HCT116 (cell line): ENCODE results near the gene CCDC158. TPM values are rescaled to one million over a fixed set of nuclear protein-coding genes. Genes with fewer than 3 reads are reported as not detected.

ENCODE experiments used
- ATAC-seq: fragments of 200-7000 bp; cut with Tn5 transposase; 2 replicates; pipeline ENCODE4 v1.9.1; 2020; ENCODE audit warnings: mild to moderate bottlenecking, moderate library complexity
- BruUV-seq: library from RNA; stranded (reverse); fragments of 400-500 nt; replicated peaks from 2 replicates; lab custom pipeline; 2021; lab: Mats Ljungman, UMichigan
- CTCF ChIA-PET: fragments of 300-600 bp; sonication (Branson Sonifier 250); formaldehyde crosslinking; loops from one replicate; lab custom pipeline; 2021; ENCODE audit warnings: antibody characterized with exemption; lab: Charles Lee
- POLR2A ChIA-PET: fragments of 300-600, 350-600 bp; sonication (Branson Sonifier 250); formaldehyde crosslinking; loops from one replicate; lab custom pipeline; 2021; ENCODE audit warnings: antibody characterized with exemption; lab: Charles Lee
- RAD21 ChIA-PET, 2 experiments: fragments of 300-600 bp; sonication (Branson Sonifier 250); formaldehyde crosslinking; loops; one replicate each; lab custom pipeline; 2023; ENCODE audit warnings: low total read pairs in 2 of 2; ENCODE audit not compliant: uncharacterized antibody in 2 of 2, unreplicated experiment in 2 of 2, low non-redundant PET in 1 of 2; lab: Charles Lee
- DNase-seq: peaks from one replicate; pipeline ENCODE4 v3.0.0-alpha.2; 2010; ENCODE audit warnings: low read depth, low spot score
- H2AFZ ChIP-seq: fragments of 200-600 bp; shearing (Covaris generic), sonication (generic); 2 replicates; pipeline ENCODE4 v1.6.1; 2017; ENCODE audit warnings: low read depth, mixed run types, mixed read lengths, antibody characterized with exemption, low read length; ENCODE audit not compliant: poor library complexity, severe bottlenecking
- H3K27ac ChIP-seq: 2 replicates; pipeline ENCODE4 v1.5.1; 2012; ENCODE audit warnings: low read depth, low read length
- H3K27me3 ChIP-seq: fragments of 200-600 bp; sonication (generic); 2 replicates; pipeline ENCODE4 v1.6.1; 2016; ENCODE audit warnings: mixed run types, low read length, mixed read lengths; ENCODE audit not compliant: insufficient read depth
- H3K36me3 ChIP-seq, 2 experiments: fragments of 200-500 bp in 1 of 2; fragments of 200-600 bp in 1 of 2; sonication (Bioruptor generic) in 1 of 2; sonication (generic) in 1 of 2; 2 replicates each; pipeline versions ENCODE4 v1.5.1 to v1.6.1; 2014 to 2016; ENCODE audit warnings: low read length in 2 of 2, inconsistent platforms in 1 of 2, mixed read lengths in 1 of 2, mixed run types in 1 of 2; ENCODE audit not compliant: insufficient read depth in 2 of 2, control insufficient read depth in 1 of 2
- H3K4me1 ChIP-seq, 2 experiments: fragments of 200-600 bp in 1 of 2; sonication (generic) in 1 of 2; 2 replicates each; pipeline versions ENCODE4 v1.5.1 to v1.6.1; 2012 to 2017; ENCODE audit warnings: low read length in 2 of 2, inconsistent platforms in 1 of 2, mild to moderate bottlenecking in 1 of 2, mixed read lengths in 1 of 2, mixed run types in 1 of 2, moderate library complexity in 1 of 2; ENCODE audit not compliant: insufficient read depth in 2 of 2, control insufficient read depth in 1 of 2
- H3K4me2 ChIP-seq: fragments of 200-600 bp; sonication (generic); 2 replicates; pipeline ENCODE4 v1.6.1; 2017; ENCODE audit warnings: mixed run types, low read length, mixed read lengths
- H3K4me3 ChIP-seq, 2 experiments: fragments of 200-600 bp in 1 of 2; sonication (generic) in 1 of 2; replicated peaks in 1 of 2; 2 replicates each; pipeline ENCODE4 v1.5.1; 2011 to 2016; ENCODE audit warnings: low read length in 2 of 2, control low read depth in 1 of 2, low read depth in 1 of 2, mild to moderate bottlenecking in 1 of 2, mixed read lengths in 1 of 2, mixed run types in 1 of 2
- H3K79me2 ChIP-seq: fragments of 200-600 bp; sonication (generic); 2 replicates; pipeline ENCODE4 v1.6.1; 2017; ENCODE audit warnings: mild to moderate bottlenecking, mixed run types, low read length, moderate library complexity, mixed read lengths; ENCODE audit not compliant: insufficient read depth
- H3K9ac ChIP-seq: fragments of 200-600 bp; sonication (generic); 2 replicates; pipeline ENCODE4 v1.6.1; 2016; ENCODE audit warnings: low read length, mixed read lengths
- H3K9me2 ChIP-seq: fragments of 200-600 bp; sonication (generic), shearing (Covaris generic); 2 replicates; pipeline ENCODE4 v1.6.1; 2017; ENCODE audit warnings: mixed run types, mild to moderate bottlenecking, moderate library complexity; ENCODE audit not compliant: insufficient read depth
- H3K9me3 ChIP-seq, 2 experiments: fragments of 200-500 bp in 1 of 2; fragments of 200-600 bp in 1 of 2; sonication (Bioruptor generic) in 1 of 2; sonication (generic) in 1 of 2; 2 replicates each; pipeline ENCODE4 v1.6.1; 2014 to 2017; ENCODE audit warnings: low read length in 2 of 2, mixed read lengths in 2 of 2, inconsistent platforms in 1 of 2, low read depth in 1 of 2, mild to moderate bottlenecking in 1 of 2, mixed run types in 1 of 2, moderate library complexity in 1 of 2; ENCODE audit not compliant: control insufficient read depth in 1 of 2, insufficient read depth in 1 of 2
- H4K20me1 ChIP-seq: fragments of 200-600 bp; sonication (generic), shearing (Covaris generic); 2 replicates; pipeline ENCODE4 v1.6.1; 2017; ENCODE audit warnings: mixed run types, mild to moderate bottlenecking, moderate library complexity; ENCODE audit not compliant: insufficient read depth
- CBX3 ChIP-seq: IDR thresholded peaks from 2 replicates; pipeline ENCODE4 v1.6.1; 2012; ENCODE audit warnings: low read depth
- CEBPB ChIP-seq: IDR thresholded peaks from 2 replicates; pipeline ENCODE4 v1.6.1; 2012; ENCODE audit warnings: low read depth
- EGR1 ChIP-seq: IDR thresholded peaks from 2 replicates; pipeline ENCODE4 v1.6.1; 2012; ENCODE audit warnings: low read depth
- ELF1 ChIP-seq: IDR thresholded peaks from 2 replicates; pipeline ENCODE4 v1.6.1; 2012; ENCODE audit warnings: low read depth, borderline replicate concordance
- EZH2 ChIP-seq: fragments of 200-600 bp; sonication (generic); IDR thresholded peaks from 2 replicates; pipeline ENCODE4 v1.6.1; 2017; ENCODE audit warnings: antibody characterized with exemption, mixed run types
- EZH2phosphoT487 ChIP-seq: fragments of 200-600 bp; IDR thresholded peaks from 2 replicates; pipeline ENCODE4 v1.6.1; 2018; ENCODE audit warnings: antibody characterized with exemption, borderline replicate concordance
- FOSL1 ChIP-seq: IDR thresholded peaks from 2 replicates; pipeline ENCODE4 v1.6.1; 2012; ENCODE audit warnings: low read depth
- JUND ChIP-seq: IDR thresholded peaks from 2 replicates; pipeline ENCODE4 v1.6.1; 2012
- POLR2A ChIP-seq: IDR thresholded peaks from 2 replicates; pipeline ENCODE4 v1.7.0; 2011; ENCODE audit warnings: borderline replicate concordance; ENCODE audit not compliant: insufficient read depth, insufficient read length; ENCODE audit errors: extremely low read depth
- POLR2AphosphoS5 ChIP-seq: IDR thresholded peaks from 2 replicates; pipeline ENCODE4 v1.6.1; 2011; ENCODE audit warnings: mild to moderate bottlenecking, low read depth, low read length, moderate library complexity
- RAD21 ChIP-seq: IDR thresholded peaks from 2 replicates; pipeline ENCODE4 v1.6.1; 2012; ENCODE audit warnings: low read depth, mild to moderate bottlenecking
- SIN3A ChIP-seq: IDR thresholded peaks from 2 replicates; pipeline ENCODE4 v1.6.1; 2012; ENCODE audit warnings: low read depth
- SP1 ChIP-seq: IDR thresholded peaks from 2 replicates; pipeline ENCODE4 v1.6.1; 2012; ENCODE audit warnings: low read depth
- SRF ChIP-seq: IDR thresholded peaks from 2 replicates; pipeline ENCODE4 v1.6.1; 2012; ENCODE audit warnings: low read depth
- ZFX ChIP-seq: fragments of 450-650 bp; IDR thresholded peaks from 2 replicates; pipeline ENCODE4 v1.6.1; 2017
- ZNF274 ChIP-seq: fragments of 200-500 bp; sonication (Bioruptor generic); IDR thresholded peaks from 2 replicates; pipeline ENCODE4 v1.6.1; 2014; ENCODE audit warnings: mild to moderate bottlenecking, low read depth, low read length, inconsistent platforms
- intact Hi-C: fragments of 100-400 bp; cut with micrococcal nuclease; formaldehyde crosslinking; loops from 2 replicates; pipeline ENCODE4 v1.10.0; 2022
- total RNA-seq: library from RNA; stranded (reverse); gene quantifications from one replicate; pipeline ENCODE4 v1.2.1, GENCODE V29; 2021; ENCODE audit not compliant: unreplicated experiment
- TF ChIP-seq, protein P1 (sequence below): IDR thresholded peaks from 2 replicates; pipeline ENCODE4 v1.6.1; 2012; ENCODE audit warnings: low read depth
- TF ChIP-seq, protein P2 (sequence below): IDR thresholded peaks from 2 replicates; pipeline ENCODE4 v1.6.1; 2011; ENCODE audit warnings: mild to moderate bottlenecking, low read length, moderate library complexity; ENCODE audit not compliant: insufficient replicate concordance; ENCODE audit errors: extremely low read depth
- TF ChIP-seq, protein P3 (sequence below): IDR thresholded peaks from 2 replicates; pipeline ENCODE4 v1.6.1; 2012

The CCDC158 gene
- total RNA-seq, 1 experiment from 2014 or later = not detected

DNA sequence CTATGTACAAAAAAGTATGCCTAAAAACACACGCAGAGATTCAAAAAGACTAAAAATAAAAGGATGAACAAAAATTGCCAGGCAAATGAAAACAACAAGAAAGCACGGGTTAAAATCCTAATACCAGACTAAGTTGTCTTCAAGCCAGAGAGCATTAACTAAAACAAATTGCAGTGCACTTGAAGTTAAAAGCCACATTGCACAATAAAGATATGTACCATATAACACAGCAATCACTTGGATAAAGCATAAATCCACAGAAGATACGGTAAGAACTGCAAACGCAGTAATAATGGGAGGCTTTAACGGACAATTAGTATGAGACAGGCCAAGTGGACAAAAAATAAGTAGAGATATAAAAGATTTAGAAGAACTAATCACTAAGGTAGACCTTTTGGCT is 14.9 kb downstream of the CCDC158 start:
- ChIA-PET CTCF (no interaction called here), POLR2A (no interaction called here), RAD21 (no interaction called here)
- BruUV-seq = no TSS peak
- DNase-seq (no peak), ATAC-seq (no peak)
- H3K79me2 ChIP-seq = no peaks in the 10 kb centered on the region
- no peaks in the 10 kb centered on the region for H3K36me3 ChIP-seq
- H4K20me1 ChIP-seq = no peaks in the 10 kb centered on the region
- no peaks in the 10 kb centered on the region for H3K9me2 ChIP-seq
- intact Hi-C loops = no loop called here
- TF ChIP-seq SRF (no peak), SIN3A (no peak), POLR2A (no peak), ELF1 (no peak), SP1 (no peak), JUND (no peak), EGR1 (no peak), CBX3 (no peak), POLR2AphosphoS5 (no peak), RAD21 (no peak), FOSL1 (no peak), CEBPB (no peak), EZH2 (no peak), ZFX (no peak), ZNF274 (no peak), EZH2phosphoT487 (no peak)
- TF ChIP-seq, protein P1, sequence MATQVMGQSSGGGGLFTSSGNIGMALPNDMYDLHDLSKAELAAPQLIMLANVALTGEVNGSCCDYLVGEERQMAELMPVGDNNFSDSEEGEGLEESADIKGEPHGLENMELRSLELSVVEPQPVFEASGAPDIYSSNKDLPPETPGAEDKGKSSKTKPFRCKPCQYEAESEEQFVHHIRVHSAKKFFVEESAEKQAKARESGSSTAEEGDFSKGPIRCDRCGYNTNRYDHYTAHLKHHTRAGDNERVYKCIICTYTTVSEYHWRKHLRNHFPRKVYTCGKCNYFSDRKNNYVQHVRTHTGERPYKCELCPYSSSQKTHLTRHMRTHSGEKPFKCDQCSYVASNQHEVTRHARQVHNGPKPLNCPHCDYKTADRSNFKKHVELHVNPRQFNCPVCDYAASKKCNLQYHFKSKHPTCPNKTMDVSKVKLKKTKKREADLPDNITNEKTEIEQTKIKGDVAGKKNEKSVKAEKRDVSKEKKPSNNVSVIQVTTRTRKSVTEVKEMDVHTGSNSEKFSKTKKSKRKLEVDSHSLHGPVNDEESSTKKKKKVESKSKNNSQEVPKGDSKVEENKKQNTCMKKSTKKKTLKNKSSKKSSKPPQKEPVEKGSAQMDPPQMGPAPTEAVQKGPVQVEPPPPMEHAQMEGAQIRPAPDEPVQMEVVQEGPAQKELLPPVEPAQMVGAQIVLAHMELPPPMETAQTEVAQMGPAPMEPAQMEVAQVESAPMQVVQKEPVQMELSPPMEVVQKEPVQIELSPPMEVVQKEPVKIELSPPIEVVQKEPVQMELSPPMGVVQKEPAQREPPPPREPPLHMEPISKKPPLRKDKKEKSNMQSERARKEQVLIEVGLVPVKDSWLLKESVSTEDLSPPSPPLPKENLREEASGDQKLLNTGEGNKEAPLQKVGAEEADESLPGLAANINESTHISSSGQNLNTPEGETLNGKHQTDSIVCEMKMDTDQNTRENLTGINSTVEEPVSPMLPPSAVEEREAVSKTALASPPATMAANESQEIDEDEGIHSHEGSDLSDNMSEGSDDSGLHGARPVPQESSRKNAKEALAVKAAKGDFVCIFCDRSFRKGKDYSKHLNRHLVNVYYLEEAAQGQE = no peak
- TF ChIP-seq, protein P2, sequence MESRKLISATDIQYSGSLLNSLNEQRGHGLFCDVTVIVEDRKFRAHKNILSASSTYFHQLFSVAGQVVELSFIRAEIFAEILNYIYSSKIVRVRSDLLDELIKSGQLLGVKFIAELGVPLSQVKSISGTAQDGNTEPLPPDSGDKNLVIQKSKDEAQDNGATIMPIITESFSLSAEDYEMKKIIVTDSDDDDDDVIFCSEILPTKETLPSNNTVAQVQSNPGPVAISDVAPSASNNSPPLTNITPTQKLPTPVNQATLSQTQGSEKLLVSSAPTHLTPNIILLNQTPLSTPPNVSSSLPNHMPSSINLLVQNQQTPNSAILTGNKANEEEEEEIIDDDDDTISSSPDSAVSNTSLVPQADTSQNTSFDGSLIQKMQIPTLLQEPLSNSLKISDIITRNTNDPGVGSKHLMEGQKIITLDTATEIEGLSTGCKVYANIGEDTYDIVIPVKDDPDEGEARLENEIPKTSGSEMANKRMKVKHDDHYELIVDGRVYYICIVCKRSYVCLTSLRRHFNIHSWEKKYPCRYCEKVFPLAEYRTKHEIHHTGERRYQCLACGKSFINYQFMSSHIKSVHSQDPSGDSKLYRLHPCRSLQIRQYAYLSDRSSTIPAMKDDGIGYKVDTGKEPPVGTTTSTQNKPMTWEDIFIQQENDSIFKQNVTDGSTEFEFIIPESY = no peak
- TF ChIP-seq, protein P3, sequence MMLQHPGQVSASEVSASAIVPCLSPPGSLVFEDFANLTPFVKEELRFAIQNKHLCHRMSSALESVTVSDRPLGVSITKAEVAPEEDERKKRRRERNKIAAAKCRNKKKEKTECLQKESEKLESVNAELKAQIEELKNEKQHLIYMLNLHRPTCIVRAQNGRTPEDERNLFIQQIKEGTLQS = no peak
- H3K9ac ChIP-seq = no peak overlapping the region
- H3K27ac ChIP-seq = no peak overlapping the region
- no peak overlapping the region for H3K4me3 ChIP-seq
- no peaks in the 10 kb centered on the region for H3K4me1 ChIP-seq
- no peaks in the 10 kb centered on the region for H3K27me3 ChIP-seq
- no peaks in the 10 kb centered on the region for H3K9me3 ChIP-seq
- H3K4me2 ChIP-seq = no peak overlapping the region
- H2AFZ ChIP-seq = no peak overlapping the region
